Posterior vena cava (tissue), 2 donors: Measurements from ENCODE around the gene CCDC88C. TPM values are rescaled to one million over a fixed set of nuclear protein-coding genes. Genes with fewer than 3 reads are reported as not detected.

Source experiments
- DNase-seq: peaks from one replicate; pipeline ENCODE4 v3.0.0-alpha.2; 2020; ENCODE audit warnings: low spot score
- intact Hi-C, 2 donors: fragments of 100-400 bp; cut with DNase I; formaldehyde crosslinking; loops; one replicate each; pipeline versions ENCODE4 v1.14.1 to v1.14.2; 2022 to 2023
- total RNA-seq, 2 donors: library from RNA; stranded (reverse); fragmentation: NEBNext Ultra II Directional; extraction: Animal tissue kit (Norgen Biotek cat#: 25700); gene quantifications; one replicate each; pipeline ENCODE4 v1.2.1, GENCODE V29; 2021
- donor health status: DM: yes; HTN: yes; CAD: no.
- donor health status: DM: yes; HTN: yes; CAD: no.

CCDC88C gene
- total RNA-seq, 2 donors from 2014 or later = 7.2 to 14.9 TPM

GRCh38 chr14:91371011-91371989, 46.3 kb downstream of the CCDC88C start:
- intact Hi-C loops = no loop called here
- DNase-seq = no peak

- no peak for DNase-seq
- intact Hi-C loops = no loop called here
Observed at GRCh38 chr14:91369628-91370445, 47.8 kb downstream of the CCDC88C start.

DNA sequence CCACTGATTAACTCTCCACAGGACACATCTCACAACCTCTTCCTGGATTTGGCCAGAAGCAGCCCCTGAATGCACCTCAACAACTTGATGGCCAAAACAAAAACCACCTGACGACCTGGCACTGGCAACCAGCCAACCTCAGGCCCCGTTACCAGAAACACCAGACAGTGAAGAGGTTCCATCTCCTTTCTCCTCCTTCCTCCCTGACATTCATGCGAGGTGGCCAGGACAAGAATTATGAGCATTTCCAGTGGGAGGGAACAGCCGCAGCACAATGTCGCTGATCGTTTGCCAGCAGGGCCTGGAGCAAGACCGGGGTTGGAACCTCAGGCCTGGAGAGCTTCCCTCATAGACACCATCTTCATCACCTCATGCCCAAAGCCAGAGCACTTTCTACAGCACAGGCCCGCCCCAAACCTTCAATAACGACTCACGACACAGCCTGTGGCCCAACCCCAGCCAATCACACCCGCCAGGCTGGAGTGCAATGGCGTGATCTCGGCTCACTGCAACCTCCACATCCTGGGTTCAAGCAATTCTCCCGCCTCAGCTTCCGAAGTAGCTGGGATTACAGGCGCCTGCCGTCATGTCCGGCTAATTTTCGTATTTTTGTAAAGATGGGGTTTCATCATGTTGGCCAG, 48.7 kb downstream of the CCDC88C start:
- intact Hi-C loops = no loop called here
- DNase-seq = no peak

DNA sequence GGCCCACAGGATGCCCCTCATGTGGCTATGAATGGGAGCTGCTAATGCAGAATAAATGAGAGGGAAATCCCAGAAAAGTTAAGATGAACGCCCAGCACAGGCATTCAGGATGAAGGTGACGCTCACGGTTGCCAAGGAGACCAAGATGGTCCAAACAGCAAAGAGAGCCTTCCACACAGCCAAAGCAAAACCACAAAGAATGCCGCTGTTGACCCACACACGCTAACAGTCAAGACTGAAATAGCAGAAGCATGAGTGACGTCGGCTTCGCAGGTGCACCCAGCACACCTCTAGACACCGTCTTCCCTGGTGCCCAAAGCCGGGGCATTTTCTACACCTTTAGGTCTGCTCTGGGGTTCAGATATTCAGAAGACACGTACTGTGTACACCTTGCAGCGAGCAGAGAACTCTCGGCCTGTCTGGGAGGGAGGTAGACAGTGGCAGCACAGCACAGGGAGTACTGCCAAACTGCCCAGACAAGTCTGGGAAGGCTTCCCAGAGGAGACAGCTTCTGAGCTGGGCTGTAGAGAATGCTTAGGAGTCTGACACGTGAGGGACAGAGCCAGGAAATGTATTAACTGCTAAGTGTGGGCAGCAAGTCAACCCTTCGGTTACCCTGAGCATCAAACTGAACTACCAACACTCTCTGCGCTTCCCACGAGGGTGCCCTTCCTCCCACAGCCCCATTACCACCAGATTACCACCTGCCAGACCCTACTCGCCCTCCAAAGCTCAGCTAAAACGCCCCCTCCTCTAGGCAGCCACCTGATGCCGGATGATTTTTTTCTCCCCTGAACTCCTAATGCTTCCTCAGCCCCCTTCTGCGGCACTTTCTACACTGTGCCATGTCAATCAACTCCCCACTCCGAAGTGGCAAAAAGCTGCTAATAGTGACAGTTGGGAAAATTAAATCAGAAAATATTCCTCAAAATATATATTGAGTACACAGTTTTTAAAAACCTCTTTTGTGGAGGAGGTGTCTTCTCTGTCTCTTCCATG, 50.1 kb downstream of the CCDC88C start:
- no peak for DNase-seq
- intact Hi-C loops = no loop called here

GRCh38 chr14:91366749-91367148, 50.9 kb downstream of the CCDC88C start:
- intact Hi-C loops = no loop called here
- DNase-seq = no peak

DNA sequence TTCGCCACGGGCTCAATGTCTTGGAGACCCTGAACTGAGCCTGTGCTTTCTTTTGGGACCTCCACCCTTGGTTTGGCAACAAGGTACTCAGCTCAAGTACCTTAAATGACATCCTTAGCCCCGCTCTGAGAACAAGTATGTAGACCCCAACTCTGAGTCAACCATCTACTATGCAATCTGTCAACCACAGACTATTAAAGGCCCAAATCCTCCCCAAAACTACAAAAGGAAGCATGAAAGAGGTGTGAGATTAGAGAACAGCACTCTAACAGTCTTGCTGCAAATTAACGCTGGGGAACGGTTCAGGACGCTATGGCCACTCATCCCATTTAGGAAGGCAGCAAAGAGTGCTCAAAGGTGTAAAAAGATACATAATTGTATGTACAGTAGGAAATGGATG, 52.1 kb downstream of the CCDC88C start:
- no peak for DNase-seq
- intact Hi-C loops = no loop called here

- intact Hi-C loops = no loop called here
- DNase-seq = no peak
Observed at GRCh38 chr14:91364524-91365270, 52.9 kb downstream of the CCDC88C start.

DNA sequence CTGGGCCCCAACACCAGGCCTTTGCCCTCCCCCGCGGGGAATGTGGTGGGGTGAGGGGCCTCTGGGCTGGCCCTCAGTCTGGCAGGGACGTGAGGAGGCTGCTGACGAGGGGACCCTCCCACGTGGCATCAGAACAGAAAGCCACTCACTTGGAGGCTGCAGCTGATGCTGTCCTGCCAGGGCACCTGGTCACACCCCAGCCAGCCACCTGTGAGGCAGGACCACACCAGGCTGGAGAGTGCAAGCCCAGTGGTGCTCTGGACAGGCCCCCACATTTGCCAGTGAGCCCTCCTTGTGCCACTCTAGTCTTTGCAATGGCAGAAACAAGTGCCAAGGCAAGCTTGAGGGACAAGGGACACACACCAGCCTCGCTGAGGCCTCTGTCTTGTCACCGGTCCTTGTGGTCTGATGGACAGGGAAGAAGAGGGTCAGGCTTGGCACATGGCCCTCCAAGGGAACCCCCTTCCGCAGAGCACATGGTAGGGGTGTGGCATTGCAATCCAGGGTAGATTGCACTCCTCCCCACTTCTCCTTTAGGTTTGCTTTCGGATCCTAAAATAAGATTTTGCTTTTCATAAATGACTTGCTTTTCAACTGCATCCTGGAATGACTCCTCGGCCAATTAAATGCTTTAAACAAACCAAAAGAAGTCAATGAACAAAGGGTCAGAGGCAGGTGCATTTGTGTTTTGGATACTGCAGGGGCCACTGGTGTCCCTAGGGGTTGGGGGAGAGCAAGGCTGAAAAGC, 53.7 kb downstream of the CCDC88C start:
- no peak for DNase-seq
- intact Hi-C loops = no loop called here

DNA sequence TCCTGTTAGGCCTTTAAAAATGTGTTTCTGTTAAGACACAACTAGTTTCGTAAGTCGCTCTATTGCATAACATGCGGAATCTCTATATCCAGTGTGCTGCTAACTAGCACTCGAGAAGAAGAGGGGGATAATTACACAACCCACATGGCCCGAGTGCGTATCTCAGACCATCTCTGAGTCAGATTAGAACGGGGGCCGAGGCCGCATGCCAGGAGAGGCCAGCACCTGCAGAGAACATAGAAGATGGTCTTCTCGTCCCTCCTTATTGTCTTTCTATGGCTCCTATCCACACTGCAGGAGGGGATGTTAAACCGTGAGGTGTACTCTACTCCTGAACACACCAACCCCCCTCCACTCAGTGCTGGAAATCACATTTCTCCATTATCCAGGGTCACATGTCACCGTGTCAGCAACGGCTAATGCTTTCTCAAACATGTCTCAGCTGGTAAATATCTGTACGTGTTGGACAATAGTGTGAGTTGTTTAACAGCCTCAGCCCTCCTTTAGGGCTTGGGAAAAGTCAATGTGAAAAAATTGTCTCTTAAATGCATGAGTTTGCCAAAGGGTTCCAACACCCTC, 56.3 kb downstream of the CCDC88C start:
- intact Hi-C loops = no loop called here
- DNase-seq = no peak

GRCh38 chr14:91360490-91361232, 57.0 kb downstream of the CCDC88C start:
- no peak for DNase-seq

GRCh38 chr14:91358654-91359220, 58.9 kb downstream of the CCDC88C start:
- intact Hi-C loops = no loop called here
- DNase-seq = no peak

More at GRCh38 chr14:91360490-91361232, 57.0 kb downstream of the CCDC88C start:
- intact Hi-C loops = no loop called here

DNA sequence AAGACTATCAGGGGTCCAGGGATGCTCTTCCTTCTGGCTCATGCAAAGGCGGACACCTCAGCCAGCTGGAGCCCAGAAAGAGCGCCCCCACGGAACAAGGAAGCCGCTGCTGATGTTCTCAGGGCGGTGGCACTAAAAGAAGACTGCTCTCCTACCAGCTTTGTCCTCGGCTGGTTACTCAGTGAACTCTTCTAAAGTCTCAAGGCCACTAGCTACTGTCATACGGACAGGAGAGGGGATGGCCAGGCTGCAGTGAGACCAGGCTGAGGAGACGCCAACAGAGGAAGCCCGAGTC, 59.6 kb downstream of the CCDC88C start:
- intact Hi-C loops = no loop called here
- DNase-seq = no peak

DNA sequence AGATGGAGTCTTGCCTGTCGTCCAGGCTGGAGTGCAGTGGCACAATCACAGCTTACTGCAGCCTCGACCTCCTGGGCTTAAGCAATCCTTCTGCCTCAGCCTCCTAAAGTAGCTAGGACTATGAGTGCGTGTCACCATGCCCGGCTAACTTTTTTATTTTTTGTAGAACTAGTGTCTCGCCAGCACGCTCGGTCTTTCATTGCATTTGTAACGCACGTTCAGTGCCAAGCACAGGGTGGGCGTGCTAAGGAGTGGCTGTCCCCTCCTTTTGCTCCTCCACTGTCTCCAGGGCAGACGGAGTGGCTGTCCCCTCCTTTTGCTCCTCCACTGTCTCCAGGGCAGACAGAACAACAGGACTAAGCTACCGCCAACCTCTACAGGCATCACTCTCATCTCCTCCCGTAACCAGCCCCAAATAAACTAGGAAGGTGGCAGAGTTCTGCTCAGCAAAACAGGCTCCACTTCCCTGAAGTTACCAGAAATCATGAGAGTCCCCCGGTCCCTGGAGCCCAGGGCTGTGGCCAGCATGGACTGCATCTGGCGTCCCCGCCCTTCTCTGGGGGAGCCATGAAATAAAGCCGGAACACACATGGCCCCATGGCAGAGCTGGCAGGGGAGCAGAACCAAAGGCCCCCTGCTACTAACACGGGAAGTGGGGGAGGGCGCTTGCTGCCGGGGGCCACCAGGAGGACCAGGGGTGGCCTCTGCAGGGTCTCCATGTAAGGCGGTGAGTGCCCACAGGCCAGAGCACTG, 60.2 kb downstream of the CCDC88C start:
- intact Hi-C loops = no loop called here
- DNase-seq = no peak

DNA sequence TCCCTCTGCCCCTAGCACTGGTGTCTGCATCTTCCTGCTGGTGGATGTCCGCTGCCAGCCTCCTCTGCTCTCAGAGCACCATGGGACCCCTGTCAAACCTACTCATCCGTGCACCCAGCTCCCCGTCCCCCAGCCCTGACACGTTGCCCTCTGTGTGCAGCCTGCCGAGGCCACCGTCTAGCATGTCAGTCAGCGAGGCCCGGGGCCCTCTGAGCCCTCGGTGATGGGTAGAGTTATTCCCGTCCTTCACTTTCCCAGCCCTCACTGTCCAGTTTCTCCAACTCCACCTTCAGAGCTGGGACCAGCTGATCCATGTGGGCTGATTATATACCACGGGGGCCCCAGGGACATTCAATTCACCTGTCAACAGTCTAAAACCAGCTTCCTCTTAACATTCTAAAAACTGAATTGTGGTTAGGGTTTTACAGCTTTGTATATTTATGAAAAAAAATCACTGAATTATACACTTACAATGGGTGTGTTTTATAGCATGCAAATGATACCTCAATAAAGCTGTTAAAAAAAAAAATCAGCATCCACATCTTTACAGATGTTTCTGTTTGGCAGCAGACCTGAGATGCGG, 61.3 kb downstream of the CCDC88C start:
- DNase-seq = no peak
- intact Hi-C loops = no loop called here
